Stimulated activated CD8-positive, alpha-beta memory T cell treated with anti-CD3 and anti-CD28 coated beads, Interleukin-15, amount 100 ng/mL, for 24 hours (primary cell): ENCODE data around the gene BIRC7.
"Not testable (repeated sequence)": the region's sequence is repeated elsewhere in the genome, so short reads cannot be mapped to it uniquely, and the experiment has no call there.

Experiments used
- DNase-seq: peaks from one replicate; pipeline ENCODE4 v3.0.0-alpha.2; 2020; ENCODE audit warnings: low read depth

Gene BIRC7

GRCh38 chr20:63206878-63207277 is 28.8 kb upstream of the BIRC7 start:
- DNase-seq = no peak

GRCh38 chr20:63208346-63208909 is 27.3 kb upstream of the BIRC7 start:
- no peak for DNase-seq

- DNase-seq = no peak
Measured at GRCh38 chr20:63210011-63210605, 25.6 kb upstream of the BIRC7 start.

- no peak for DNase-seq
Measured at GRCh38 chr20:63212393-63212730, 23.3 kb upstream of the BIRC7 start.

- DNase-seq = no peak
Measured at GRCh38 chr20:63212792-63213191, 22.9 kb upstream of the BIRC7 start.

GRCh38 chr20:63214514-63214913 is 21.2 kb upstream of the BIRC7 start:
- DNase-seq = no peak

GRCh38 chr20:63215101-63216040 is 20.3 kb upstream of the BIRC7 start:
- no peak for DNase-seq

- DNase-seq = peak; percentile 87
Measured at GRCh38 chr20:63216041-63216848, 19.5 kb upstream of the BIRC7 start, which contains the start of gene YTHDF1. Gene YTHDF1, minus strand, starts transcription at chr20:63216131. Its CDS starts 239 bp downstream, at chr20:63215892.

GRCh38 chr20:63216849-63217471 is 18.7 kb upstream of the BIRC7 start:
- no peak for DNase-seq

GRCh38 chr20:63217706-63218105 is 18.0 kb upstream of the BIRC7 start:
- DNase-seq = no peak

- no peak for DNase-seq
Measured at GRCh38 chr20:63218701-63219446, 16.8 kb upstream of the BIRC7 start.

GRCh38 chr20:63219447-63219821 is 16.3 kb upstream of the BIRC7 start:
- no peak for DNase-seq

GRCh38 chr20:63219866-63220521 is 15.7 kb upstream of the BIRC7 start:
- no peak for DNase-seq

- no peak for DNase-seq
Measured at GRCh38 chr20:63220696-63221399, 14.9 kb upstream of the BIRC7 start.

GRCh38 chr20:63221400-63222053 is 14.2 kb upstream of the BIRC7 start:
- DNase-seq = not testable (repeated sequence)

GRCh38 chr20:63222541-63222940 is 13.2 kb upstream of the BIRC7 start:
- DNase-seq = no peak

GRCh38 chr20:63223121-63223825 is 12.4 kb upstream of the BIRC7 start:
- DNase-seq = no peak

GRCh38 chr20:63223826-63224207 is 11.9 kb upstream of the BIRC7 start:
- no peak for DNase-seq
